Activated CD4-positive, alpha-beta T cell treated with anti-CD3 and anti-CD28 coated beads, Interleukin-2, amount 10 ng/mL, durations not matched to agents 24 days and 14 days (primary cell): ENCODE results near the gene CHD2. TPM values are rescaled to one million over a fixed set of nuclear protein-coding genes. Genes with fewer than 3 reads are reported as not detected.

ENCODE experiments used
- DNase-seq: peaks from one replicate; pipeline ENCODE4 v3.0.0; 2022
- H3K27ac Mint-ChIP-seq: one replicate; pipeline ENCODE4 v1.8.0; 2022; ENCODE audit warnings: mild to moderate bottlenecking, mixed read lengths
- H3K27me3 Mint-ChIP-seq: one replicate; pipeline ENCODE4 v1.8.0; 2022; ENCODE audit warnings: mixed read lengths
- H3K36me3 Mint-ChIP-seq: one replicate; pipeline ENCODE4 v1.8.0; 2022; ENCODE audit warnings: low read depth, mild to moderate bottlenecking, mixed read lengths
- H3K4me1 Mint-ChIP-seq: one replicate; pipeline ENCODE4 v1.8.0; 2021; ENCODE audit warnings: mixed read lengths
- H3K4me3 Mint-ChIP-seq: one replicate; pipeline ENCODE4 v1.8.0; 2022; ENCODE audit warnings: mild to moderate bottlenecking, moderate library complexity, mixed read lengths
- H3K9me3 Mint-ChIP-seq: one replicate; pipeline ENCODE4 v1.8.0; 2021; ENCODE audit warnings: mixed read lengths
- intact Hi-C: fragments of 100-400 bp; cut with micrococcal nuclease; formaldehyde crosslinking; loops from one replicate; pipeline ENCODE4 v1.15.1; 2023
- total RNA-seq: library from RNA; stranded (reverse); gene quantifications from 2 replicates; pipeline ENCODE4 v1.2.3, GENCODE V29; 2022

Gene CHD2
- total RNA-seq, 1 donor from 2014 or later = 111 TPM

DNA sequence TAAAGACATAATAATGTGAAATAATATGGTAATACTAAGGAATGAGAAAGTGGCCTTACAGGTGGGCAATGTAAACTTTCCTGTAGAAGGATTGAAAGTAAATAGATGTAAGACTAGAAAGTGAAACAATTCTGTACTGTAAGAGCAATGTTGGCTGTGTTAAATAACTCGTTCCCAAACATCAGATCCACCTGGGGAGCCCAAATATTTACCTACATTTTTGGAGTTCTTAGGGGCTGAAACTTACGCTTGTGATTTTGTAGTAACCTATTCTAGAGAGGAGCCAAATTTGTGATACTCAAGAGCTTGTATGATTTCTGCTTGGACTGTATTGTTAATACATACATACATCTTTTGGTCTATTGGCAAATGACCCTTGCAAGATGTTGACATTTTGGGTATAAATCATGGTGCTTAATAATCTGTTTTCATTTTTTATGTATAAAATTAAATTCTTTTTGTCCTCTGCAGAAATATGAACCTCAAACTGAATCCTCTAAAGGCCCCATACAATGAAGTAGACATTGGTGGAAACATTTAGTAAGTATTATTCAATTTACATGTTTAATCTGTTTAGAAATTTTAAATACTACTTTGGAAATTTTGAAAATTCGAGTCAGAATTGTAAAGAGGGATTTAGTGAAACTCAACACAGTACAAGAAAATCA lies 8.5 kb upstream of the CHD2 start:
- no peak for DNase-seq
- intact Hi-C loops = no loop called here
- peak overlapping the region; percentile 69 for H3K4me3 Mint-ChIP-seq
- peak overlapping the region; percentile 46 for H3K27ac Mint-ChIP-seq
- peaks cover 3% of the 10 kb centered on the region for H3K9me3 Mint-ChIP-seq
- no peaks in the 10 kb centered on the region for H3K27me3 Mint-ChIP-seq
- peaks cover 73% of the 10 kb centered on the region for H3K36me3 Mint-ChIP-seq
- peaks cover 59% of the 10 kb centered on the region for H3K4me1 Mint-ChIP-seq

GRCh38 chr15:92892201-92892555 lies 7.9 kb upstream of the CHD2 start:
- Mint-ChIP-seq H3K27ac (no peak overlapping the region), H3K27me3 (no peaks in the 10 kb centered on the region), H3K9me3 (peaks cover 3% of the 10 kb centered on the region), H3K36me3 (peaks cover 73% of the 10 kb centered on the region), H3K4me1 (peaks cover 59% of the 10 kb centered on the region), H3K4me3 (peak overlapping the region; percentile 30)
- no peak for DNase-seq
- intact Hi-C loops = no loop called here

- Mint-ChIP-seq H3K27ac (no peak overlapping the region), H3K9me3 (peaks cover 7% of the 10 kb centered on the region), H3K27me3 (no peaks in the 10 kb centered on the region), H3K4me1 (peaks cover 57% of the 10 kb centered on the region), H3K4me3 (no peak overlapping the region), H3K36me3 (peaks cover 74% of the 10 kb centered on the region)
- intact Hi-C loops = no loop called here
- DNase-seq = no peak
Measured at GRCh38 chr15:92893200-92893599, 6.9 kb upstream of the CHD2 start.

DNA sequence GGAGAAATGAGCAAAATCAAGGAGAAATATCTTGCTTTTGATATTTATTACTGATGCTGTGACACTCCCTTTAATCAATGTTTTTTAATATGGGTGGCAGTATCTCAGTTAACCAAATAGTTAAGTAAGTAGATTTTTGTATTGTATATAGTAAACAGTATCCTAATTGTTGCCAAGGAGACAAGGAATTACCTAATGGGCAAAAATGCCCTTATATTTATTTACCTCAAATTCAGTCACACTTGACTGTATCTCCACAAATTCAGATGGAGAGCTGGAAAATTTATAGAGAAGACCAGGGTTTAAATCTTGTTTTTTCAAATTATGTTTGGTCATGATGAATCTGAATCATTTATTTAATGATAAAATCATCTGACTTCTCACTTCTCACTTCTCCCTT lies 3.6 kb upstream of the CHD2 start:
- intact Hi-C loops = no loop called here
- Mint-ChIP-seq H3K36me3 (peaks cover 74% of the 10 kb centered on the region), H3K4me1 (peaks cover 46% of the 10 kb centered on the region), H3K27ac (peak overlapping the region; percentile 80), H3K9me3 (peaks cover 12% of the 10 kb centered on the region), H3K4me3 (peak overlapping the region; percentile 59), H3K27me3 (no peaks in the 10 kb centered on the region)
- no peak for DNase-seq

DNA sequence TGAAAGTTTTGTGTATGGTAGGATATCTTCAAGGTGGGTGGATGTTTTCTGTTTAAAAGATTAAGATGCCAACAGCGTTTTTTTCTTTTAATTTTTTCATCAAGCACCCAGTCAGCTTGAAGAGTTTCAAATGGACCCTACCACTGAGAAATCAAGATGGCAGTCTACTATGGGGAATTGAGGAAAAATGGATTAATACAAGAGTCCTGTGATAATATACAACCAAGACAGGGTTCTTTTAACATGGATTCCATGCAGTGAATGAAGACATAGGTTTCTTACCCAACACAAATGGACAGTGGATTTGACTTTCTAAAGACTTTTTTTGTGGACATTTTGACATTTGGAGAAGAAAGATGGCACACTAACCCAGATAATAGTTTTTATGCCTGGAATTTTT lies 2.5 kb upstream of the CHD2 start:
- peak overlapping the region; percentile 45 for H3K4me3 Mint-ChIP-seq
- peaks cover 72% of the 10 kb centered on the region for H3K36me3 Mint-ChIP-seq
- peaks cover 12% of the 10 kb centered on the region for H3K9me3 Mint-ChIP-seq
- H3K27me3 Mint-ChIP-seq = no peaks in the 10 kb centered on the region
- H3K27ac Mint-ChIP-seq = peak overlapping the region; percentile 61
- H3K4me1 Mint-ChIP-seq = peaks cover 41% of the 10 kb centered on the region
- intact Hi-C loops = no loop called here
- no peak for DNase-seq

DNA sequence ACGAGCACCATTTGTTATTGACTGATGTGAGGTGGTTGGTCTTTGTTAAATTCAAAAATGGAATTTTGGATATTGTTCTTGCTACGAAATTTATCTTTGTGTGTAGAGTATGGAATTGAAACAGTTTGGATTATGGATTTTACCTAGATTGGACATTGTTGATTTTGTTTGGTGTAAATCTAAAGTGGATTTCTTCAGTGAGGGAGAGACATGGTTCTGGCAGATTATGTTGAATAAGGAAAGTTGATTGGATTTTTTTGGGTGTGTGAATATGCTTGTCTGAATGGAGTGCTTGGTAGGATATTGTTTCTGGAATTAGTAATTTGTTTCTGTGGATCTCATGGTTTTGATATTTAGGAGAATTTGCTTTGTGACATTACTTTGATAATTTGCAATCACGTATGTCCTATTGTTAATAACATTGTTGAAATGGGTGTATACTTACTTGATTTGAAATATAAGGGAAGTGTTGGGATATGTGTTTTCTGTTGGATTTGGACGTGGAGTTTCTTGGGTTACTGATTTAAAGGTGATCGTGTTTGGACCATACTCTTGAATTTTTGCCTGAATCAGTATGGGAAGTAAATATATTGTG lies 1.0 kb upstream of the CHD2 start:
- Mint-ChIP-seq H3K4me1 (peaks cover 45% of the 10 kb centered on the region), H3K4me3 (peak overlapping the region; percentile 47), H3K27me3 (no peaks in the 10 kb centered on the region), H3K36me3 (peaks cover 70% of the 10 kb centered on the region), H3K27ac (peak overlapping the region; percentile 75), H3K9me3 (peaks cover 12% of the 10 kb centered on the region)
- DNase-seq = no peak
- intact Hi-C loops = no loop called here

DNA sequence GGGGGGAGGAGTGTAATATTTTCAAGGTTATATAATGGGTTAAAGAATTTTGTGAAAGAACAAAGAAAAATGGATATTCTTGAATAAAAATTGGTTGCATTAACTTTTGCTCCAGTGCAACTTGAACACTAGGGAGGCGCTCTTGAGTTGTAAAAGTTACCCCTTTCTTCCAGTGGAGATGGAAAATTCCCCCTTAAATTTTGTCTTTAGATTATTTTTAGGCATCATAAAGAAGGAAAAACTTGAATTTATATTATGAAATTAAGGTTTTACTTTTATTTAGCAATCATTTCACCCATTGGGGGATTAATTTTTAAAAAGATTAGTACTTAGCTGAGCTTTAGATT lies 550 bp upstream of the CHD2 start:
- DNase-seq = peak; percentile 70
- Mint-ChIP-seq H3K27me3 (no peaks in the 10 kb centered on the region), H3K4me3 (peak overlapping the region; percentile 47), H3K27ac (peak overlapping the region; percentile 75), H3K36me3 (peaks cover 71% of the 10 kb centered on the region), H3K4me1 (peaks cover 45% of the 10 kb centered on the region), H3K9me3 (peaks cover 12% of the 10 kb centered on the region)
- intact Hi-C loops = no loop called here

GRCh38 chr15:92900731-92901071 lies 577 bp downstream of the CHD2 start:
- no peak for DNase-seq
- peaks cover 67% of the 10 kb centered on the region for H3K36me3 Mint-ChIP-seq
- peaks cover 48% of the 10 kb centered on the region for H3K4me1 Mint-ChIP-seq
- intact Hi-C loops = loop anchor here (1.0 to 2.0 kb wide), 3 partner anchors 14 to 96 kb away; no protein-coding TSS in a partner anchor
- no peaks in the 10 kb centered on the region for H3K27me3 Mint-ChIP-seq
- peak overlapping the region; percentile 95 for H3K4me3 Mint-ChIP-seq
- H3K27ac Mint-ChIP-seq = peak overlapping the region; percentile 98
- H3K9me3 Mint-ChIP-seq = peaks cover 12% of the 10 kb centered on the region

DNA sequence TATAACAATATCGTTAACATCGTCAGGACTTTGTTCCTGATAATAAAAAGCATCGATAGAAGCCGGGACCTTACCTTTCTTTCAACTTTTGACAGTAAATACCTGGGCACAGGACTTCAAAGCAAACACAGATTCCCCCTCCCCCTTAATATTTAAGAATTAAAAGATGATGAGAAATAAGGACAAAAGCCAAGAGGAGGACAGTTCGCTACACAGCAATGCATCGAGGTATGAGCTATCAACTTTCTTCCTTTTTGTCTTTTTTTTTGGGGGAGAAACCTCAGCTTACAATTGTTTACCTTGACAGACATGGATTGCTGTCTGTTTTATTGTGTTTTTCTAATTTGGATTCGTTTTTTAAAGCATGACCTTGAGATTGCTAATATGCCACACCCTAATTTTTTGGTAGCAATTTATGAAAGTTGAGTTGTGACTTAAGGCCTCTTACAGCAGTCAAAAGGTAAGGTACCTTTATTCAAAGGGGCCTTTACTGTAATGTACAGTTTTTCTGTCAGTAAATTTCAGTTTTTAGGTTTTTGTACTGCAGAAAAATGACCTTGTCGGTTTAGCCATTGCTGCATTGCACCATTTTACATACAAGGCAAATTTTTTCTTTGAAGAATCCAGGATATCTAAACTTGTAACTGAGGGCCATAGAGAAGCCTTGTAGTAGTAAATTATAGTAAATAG lies 1.1 kb downstream of the CHD2 start:
- DNase-seq = peak; percentile 58
- H3K4me3 Mint-ChIP-seq = peak overlapping the region; percentile 95
- no peaks in the 10 kb centered on the region for H3K27me3 Mint-ChIP-seq
- peaks cover 68% of the 10 kb centered on the region for H3K36me3 Mint-ChIP-seq
- peak overlapping the region; percentile 98 for H3K27ac Mint-ChIP-seq
- intact Hi-C loops = loop anchor here (2.0 kb wide), 1 partner anchor 14 kb away; no protein-coding TSS in a partner anchor
- H3K4me1 Mint-ChIP-seq = peaks cover 51% of the 10 kb centered on the region
- H3K9me3 Mint-ChIP-seq = peaks cover 12% of the 10 kb centered on the region

DNA sequence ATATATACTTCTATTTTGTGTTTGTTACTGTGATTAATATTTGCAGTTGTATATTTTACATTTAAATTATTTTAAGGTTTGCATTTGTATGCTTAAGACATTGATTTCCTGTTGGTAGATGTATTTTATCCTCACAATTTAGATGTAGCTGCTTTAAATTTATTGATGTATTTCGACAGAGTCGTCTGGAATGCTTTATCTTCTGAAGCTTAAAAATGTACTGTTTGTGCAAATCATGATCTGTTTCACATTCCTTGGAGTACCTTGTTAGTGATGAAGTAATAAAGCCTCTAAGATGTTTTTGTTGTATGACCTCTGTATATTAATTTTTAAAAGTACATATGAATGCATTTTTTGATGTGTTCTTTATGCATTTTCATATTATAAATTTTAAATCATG lies 1.9 kb downstream of the CHD2 start:
- H3K4me1 Mint-ChIP-seq = peaks cover 51% of the 10 kb centered on the region

DNA sequence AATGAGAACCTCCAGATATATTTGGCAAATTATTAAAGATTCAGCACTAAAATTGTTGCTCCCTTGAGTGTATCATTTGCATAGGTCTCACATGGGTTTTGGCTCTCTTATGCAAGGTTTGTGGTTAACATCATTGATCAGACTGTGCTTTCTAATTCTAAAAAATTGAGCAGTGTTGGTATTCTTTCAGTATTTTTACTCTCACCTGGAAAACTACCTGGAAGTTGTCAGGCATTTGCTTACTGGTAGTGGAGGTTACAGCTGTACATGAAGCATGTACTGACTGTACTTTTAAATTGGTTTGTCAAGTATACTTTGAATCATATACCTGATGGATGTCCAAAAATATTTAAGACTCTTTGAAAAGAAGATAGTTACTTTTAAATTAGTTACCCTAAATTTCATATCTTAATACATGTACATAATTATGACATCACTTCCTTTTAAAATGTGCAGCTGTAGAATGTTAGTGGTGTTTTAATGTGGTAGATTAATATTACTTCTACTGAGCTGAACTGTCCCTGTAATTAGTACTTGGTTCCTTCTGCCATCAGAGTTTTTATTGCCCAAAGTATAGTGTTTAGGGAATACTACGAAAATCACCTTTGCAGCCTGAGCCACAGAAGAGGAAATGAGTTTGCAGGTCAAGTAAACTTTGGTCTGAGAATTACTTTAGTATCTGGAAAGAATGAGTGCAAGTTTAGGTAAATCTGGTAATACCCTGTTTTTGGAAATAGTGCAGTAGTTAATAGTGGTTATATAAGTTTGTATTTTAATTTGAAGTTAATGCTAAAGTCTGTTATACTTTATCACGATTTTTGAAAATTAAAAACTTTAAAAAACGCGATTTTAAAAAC lies 2.8 kb downstream of the CHD2 start:
- Mint-ChIP-seq H3K36me3 (peaks cover 59% of the 10 kb centered on the region), H3K4me3 (peak overlapping the region; percentile 89), H3K27me3 (no peaks in the 10 kb centered on the region), H3K4me1 (peaks cover 50% of the 10 kb centered on the region), H3K27ac (peak overlapping the region; percentile 100), H3K9me3 (peaks cover 8% of the 10 kb centered on the region)
- DNase-seq = peak; percentile 67
- intact Hi-C loops = no loop called here

More for the DNA sequence above, 1.9 kb downstream of the CHD2 start:
- H3K4me3 Mint-ChIP-seq = peak overlapping the region; percentile 95
- DNase-seq = no peak
- peak overlapping the region; percentile 73 for H3K27ac Mint-ChIP-seq
- peaks cover 12% of the 10 kb centered on the region for H3K9me3 Mint-ChIP-seq
- H3K36me3 Mint-ChIP-seq = peaks cover 63% of the 10 kb centered on the region
- intact Hi-C loops = loop anchor here (2.0 kb wide), 1 partner anchor 13 kb away; no protein-coding TSS in a partner anchor
- H3K27me3 Mint-ChIP-seq = no peaks in the 10 kb centered on the region

- Mint-ChIP-seq H3K4me3 (peak overlapping the region; percentile 89), H3K27ac (peak overlapping the region; percentile 100), H3K27me3 (no peaks in the 10 kb centered on the region), H3K9me3 (peaks cover 8% of the 10 kb centered on the region), H3K4me1 (peaks cover 57% of the 10 kb centered on the region), H3K36me3 (peaks cover 57% of the 10 kb centered on the region)
- intact Hi-C loops = no loop called here
- peak; percentile 57 for DNase-seq
Measured at GRCh38 chr15:92903631-92903965, 3.5 kb downstream of the CHD2 start.

DNA sequence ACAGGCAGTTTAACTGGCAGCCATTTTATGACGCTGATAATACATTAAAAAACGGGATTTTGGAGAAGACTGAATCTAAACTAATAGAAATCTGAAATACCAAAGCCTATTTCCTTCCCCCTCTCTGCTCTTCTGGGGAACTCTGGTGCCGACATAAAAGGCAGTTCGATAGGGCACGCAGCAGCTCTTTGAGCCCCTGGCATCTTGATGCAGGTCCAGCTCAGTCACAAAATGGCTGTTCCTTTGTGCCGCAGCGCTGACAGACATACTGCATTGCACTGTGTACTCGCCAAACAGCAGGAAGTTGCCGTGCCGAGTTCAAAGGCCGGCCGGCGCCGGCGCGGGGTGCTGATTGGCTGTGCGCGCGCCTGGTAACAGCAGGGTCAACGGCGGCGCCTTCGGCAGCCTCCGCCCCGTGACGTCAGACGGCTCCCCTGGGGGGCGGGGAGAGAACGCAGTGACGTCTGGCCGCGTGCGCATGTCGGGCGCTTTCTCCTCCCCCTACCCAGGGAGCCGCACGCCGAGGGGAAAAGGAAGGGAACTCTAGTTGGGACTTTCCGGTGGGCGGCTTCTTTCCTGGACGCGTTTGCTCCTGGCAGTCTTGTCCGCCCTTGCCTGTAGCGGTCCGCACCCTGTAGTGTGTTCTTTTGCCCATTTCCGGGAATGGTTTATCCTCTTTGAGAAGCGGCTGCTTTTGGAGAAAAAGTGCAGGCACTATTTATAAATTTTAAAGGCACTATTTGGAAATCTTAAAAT lies 4.0 kb downstream of the CHD2 start:
- Mint-ChIP-seq H3K36me3 (peaks cover 54% of the 10 kb centered on the region), H3K9me3 (peaks cover 4% of the 10 kb centered on the region), H3K4me3 (peak overlapping the region; percentile 89), H3K27ac (peak overlapping the region; percentile 100), H3K4me1 (peaks cover 56% of the 10 kb centered on the region), H3K27me3 (no peaks in the 10 kb centered on the region)
- peak; percentile 100 for DNase-seq
- intact Hi-C loops = loop anchor here (1.0 kb wide), 4 partner anchors 22 to 100 kb away; no protein-coding TSS in a partner anchor
